Measurements from ENCODE around the gene IL16. TPM values are rescaled to one million over a fixed set of nuclear protein-coding genes. Genes with fewer than 3 reads are reported as not detected.

Gene IL16
- total and polyA plus RNA-seq, 9 of the 15 experiments (the other 6 are each of a cell fraction or from before 2014, with no cell fraction given), result 1.4 to 18.8 (median 10.6) TPM

DNA sequence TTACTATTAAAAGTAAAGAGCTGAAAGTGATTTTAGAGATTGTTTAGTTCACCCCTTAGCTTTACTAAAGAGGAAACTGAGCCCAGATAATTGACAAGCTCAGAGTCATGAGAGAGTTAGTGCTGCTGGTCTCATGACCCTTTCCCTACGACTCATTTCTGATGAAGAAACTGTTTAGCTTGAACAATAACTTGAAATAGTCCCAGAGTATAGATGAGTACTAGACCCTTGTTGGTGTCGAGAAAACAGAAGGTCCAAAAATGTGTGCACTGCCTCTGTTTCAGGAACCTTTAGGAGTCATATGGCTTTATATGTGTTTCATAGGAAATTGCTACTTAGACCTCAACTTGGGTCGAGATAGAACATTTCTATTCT is 58.2 kb downstream of the IL16 start:
- in situ Hi-C loops (cut with MboI), result no loop called here
- no peak overlapping the region for H3K9ac ChIP-seq (ENCODE audit: insufficient read depth in 1 of 2, low read depth in 2 of 2, low read length in 2 of 2)
- intact Hi-C loops (cut with micrococcal nuclease), result no loop called here
- no peaks in the 10 kb centered on the region for H3K9me1 ChIP-seq (ENCODE audit: control insufficient read depth, insufficient read depth, low read length)
- H3K79me2 ChIP-seq (ENCODE audit: control insufficient read depth, insufficient read depth, low read length), result no peaks in the 10 kb centered on the region
- ATAC-seq (no peak), DNase-seq (ENCODE audit: extremely low read depth in 1 of 4, low spot score in 3 of 4) (no peak), FAIRE-seq (no peak)
- H3K9me3 ChIP-seq (replicated peaks; ENCODE audit: control insufficient read depth, insufficient read depth, low read depth, low read length), result no peaks in the 10 kb centered on the region
- H3K4me2 ChIP-seq (ENCODE audit: insufficient read depth, low read length), result no peak overlapping the region
- no peaks in the 10 kb centered on the region for H3K36me3 ChIP-seq (ENCODE audit: control insufficient read depth, insufficient read depth, low read length)
- H4K20me1 ChIP-seq (replicated peaks; ENCODE audit: control insufficient read depth, insufficient read depth, low read length), result no peaks in the 10 kb centered on the region
- no peak overlapping the region for H2AFZ ChIP-seq (ENCODE audit: low read depth, low read length)
- WGBS (ENCODE audit: insufficient coverage, low coverage, missing lambda C conversion rate), result 35% methylated on average over 3 of the region's 3 CpGs
- H3K27me3 ChIP-seq (ENCODE audit: control insufficient read depth in 2 of 2, insufficient read depth in 2 of 2, low read length in 2 of 2), result no peaks in the 10 kb centered on the region
- CTCF ChIA-PET (ENCODE audit: low intra/inter-chr PET ratio), result interaction anchor here (0.8 kb wide), 1 partner anchor 99 kb away, joined by 3 read pairs; no protein-coding TSS in a partner anchor
- TF ChIP-seq, protein P1, sequence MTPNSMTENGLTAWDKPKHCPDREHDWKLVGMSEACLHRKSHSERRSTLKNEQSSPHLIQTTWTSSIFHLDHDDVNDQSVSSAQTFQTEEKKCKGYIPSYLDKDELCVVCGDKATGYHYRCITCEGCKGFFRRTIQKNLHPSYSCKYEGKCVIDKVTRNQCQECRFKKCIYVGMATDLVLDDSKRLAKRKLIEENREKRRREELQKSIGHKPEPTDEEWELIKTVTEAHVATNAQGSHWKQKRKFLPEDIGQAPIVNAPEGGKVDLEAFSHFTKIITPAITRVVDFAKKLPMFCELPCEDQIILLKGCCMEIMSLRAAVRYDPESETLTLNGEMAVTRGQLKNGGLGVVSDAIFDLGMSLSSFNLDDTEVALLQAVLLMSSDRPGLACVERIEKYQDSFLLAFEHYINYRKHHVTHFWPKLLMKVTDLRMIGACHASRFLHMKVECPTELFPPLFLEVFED (CRISPR knock-in tag; conservative IDR thresholded peaks at IDR 0.05), result no peak
- TF ChIP-seq KLF1 (tag; IDR thresholded peaks at IDR 0.05) (no peak), NELFE (IDR thresholded peaks at IDR 0.05; ENCODE audit: insufficient read depth, insufficient read length) (no peak), MCM7 (IDR thresholded peaks at IDR 0.05) (no peak), SNIP1 (IDR thresholded peaks at IDR 0.05; ENCODE audit: low read depth) (no peak), ZNF561 (CRISPR knock-in tag; conservative IDR thresholded peaks at IDR 0.05) (no peak), BRCA1 (IDR thresholded peaks at IDR 0.05) (no peak), BRCA1 (CRISPR knock-in tag; IDR thresholded peaks at IDR 0.05) (no peak), SIX5 (IDR thresholded peaks at IDR 0.05; ENCODE audit: borderline replicate concordance in 1 of 2, insufficient read depth in 1 of 2, low read depth in 1 of 2, low read length in 2 of 2) (no peak), SMARCE1 (IDR thresholded peaks at IDR 0.05) (no peak)
- TF ChIP-seq, protein P2, sequence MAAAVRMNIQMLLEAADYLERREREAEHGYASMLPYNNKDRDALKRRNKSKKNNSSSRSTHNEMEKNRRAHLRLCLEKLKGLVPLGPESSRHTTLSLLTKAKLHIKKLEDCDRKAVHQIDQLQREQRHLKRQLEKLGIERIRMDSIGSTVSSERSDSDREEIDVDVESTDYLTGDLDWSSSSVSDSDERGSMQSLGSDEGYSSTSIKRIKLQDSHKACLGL (CRISPR knock-in tag; IDR thresholded peaks at IDR 0.05; ENCODE audit: borderline replicate concordance, poor library complexity, severe bottlenecking), result no peak
- no peak overlapping the region for H3K27ac ChIP-seq (ENCODE audit: extremely low read depth, low read depth, low read length)
- no peaks in the 10 kb centered on the region; a peak in 2 of 5 replicates for H3K4me1 ChIP-seq (replicated peaks in 1 of 2; ENCODE audit: control insufficient read depth in 2 of 2, insufficient read depth in 2 of 2, low read length in 2 of 2)
- H3K4me3 ChIP-seq, result no peak overlapping the region
- POLR2A ChIA-PET, result no interaction called here
- BruUV-seq (replicated peaks), result no TSS peak
